Thymus (tissue), 11 donors: Measurements from ENCODE around the gene NEURL3. TPM values are rescaled to one million over a fixed set of nuclear protein-coding genes. Genes with fewer than 3 reads are reported as not detected.
"Not testable (repeated sequence)": the region's sequence is repeated elsewhere in the genome, so short reads cannot be mapped to it uniquely, and the experiment has no call there.

Source experiments
- DNase-seq, 9 donors: peaks; one replicate each; pipeline ENCODE4 v3.0.0-alpha.2; 2013; ENCODE audit warnings: low spot score in 9 of 9, low read depth in 6 of 9, missing footprints in 1 of 9
- H3K27ac ChIP-seq, 2 donors: one replicate each; pipeline ENCODE4 v1.5.1; 2013; ENCODE audit warnings: control low read depth in 1 of 2, low read depth in 1 of 2, low read length in 1 of 2, mild to moderate bottlenecking in 1 of 2, moderate library complexity in 1 of 2
- H3K27me3 ChIP-seq, 2 donors: one replicate each; pipeline ENCODE4 v1.5.1; 2013; ENCODE audit warnings: low read length in 1 of 2; ENCODE audit not compliant: control insufficient read depth in 2 of 2, insufficient read depth in 1 of 2
- H3K36me3 ChIP-seq, 2 donors: one replicate each; pipeline ENCODE4 v1.5.1; 2013; ENCODE audit warnings: low read length in 1 of 2, mild to moderate bottlenecking in 1 of 2, moderate library complexity in 1 of 2; ENCODE audit not compliant: control insufficient read depth in 2 of 2, insufficient read depth in 2 of 2
- H3K4me1 ChIP-seq, 2 donors: one replicate each; pipeline ENCODE4 v1.5.1; 2013; ENCODE audit warnings: low read length in 2 of 2; ENCODE audit not compliant: control insufficient read depth in 2 of 2, insufficient read depth in 2 of 2
- H3K4me3 ChIP-seq, 2 donors: one replicate each; pipeline ENCODE4 v1.5.1; 2013; ENCODE audit warnings: low read length in 2 of 2, control low read depth in 1 of 2, mild to moderate bottlenecking in 1 of 2
- H3K9me3 ChIP-seq, 2 donors: one replicate each; pipeline ENCODE4 v1.5.1; 2013; ENCODE audit warnings: low read length in 1 of 2, mild to moderate bottlenecking in 1 of 2; ENCODE audit not compliant: control insufficient read depth in 2 of 2, insufficient read depth in 1 of 2
- WGBS: extraction: QIAGEN DNeasy Blood & Tissue Kit; methylation state at CpG from one replicate; pipeline ENCODE4 v1.1.7; 2013; 5-methylcytosine and 5-hydroxymethylcytosine counted together
- polyA plus RNA-seq: library from polyadenylated mRNA; stranded (reverse); fragments of 200-250 nt; gene quantifications from one replicate; pipeline ENCODE4 v1.2.3, GENCODE V29; 2013
- total RNA-seq: library from RNA; stranded (reverse); fragments of 120-200 nt; gene quantifications from one replicate; pipeline ENCODE4 v1.2.4, GENCODE V29; 2013
- donor health status: healthy.

NEURL3 gene
- total and polyA plus RNA-seq, 2 donors = 1.8 to 9.0 TPM

GRCh38 chr2:96498611-96499010 is 6.5 kb downstream of the NEURL3 start:
- DNase-seq, H3K36me3 ChIP-seq, H3K9me3 ChIP-seq, H3K27ac ChIP-seq, H3K4me3 ChIP-seq: not testable (repeated sequence)
- H3K4me1 ChIP-seq = peaks cover 0 to 24% of the 10 kb centered on the region in 2 donors
- peaks cover 0 to 53% of the 10 kb centered on the region in 2 donors for H3K27me3 ChIP-seq
- 97% methylated on average over 6 of the region's 6 CpGs for WGBS

DNA sequence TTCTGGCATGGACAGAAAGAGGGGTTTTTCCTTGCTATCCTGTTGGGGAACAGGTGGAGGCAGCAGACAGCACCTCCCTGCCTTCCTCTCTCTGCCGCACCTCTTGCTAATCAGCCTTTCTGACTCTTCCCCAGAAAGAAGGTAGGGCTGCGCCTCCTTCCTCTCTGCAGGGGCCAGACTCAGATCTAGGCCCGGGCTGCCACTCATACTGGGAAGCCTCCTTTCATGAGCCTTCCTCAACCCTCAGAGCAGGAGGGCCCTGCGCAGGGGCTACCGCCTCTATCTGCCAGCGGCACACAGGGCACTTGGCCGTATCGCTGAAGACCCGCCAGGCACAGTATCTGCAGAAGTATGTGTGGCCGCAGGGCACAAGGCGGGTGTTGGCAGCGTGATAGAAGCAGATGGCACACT is 7.1 kb downstream of the NEURL3 start:
- no peak overlapping the region for H3K4me3 ChIP-seq
- H3K27me3 ChIP-seq = peaks cover 0 to 53% of the 10 kb centered on the region in 2 donors
- DNase-seq = no peak
- H3K9me3 ChIP-seq = peaks cover 0 to 4% of the 10 kb centered on the region in 2 donors
- WGBS = 91% methylated on average over 12 of the region's 12 CpGs
- H3K4me1 ChIP-seq = peaks cover 0 to 20% of the 10 kb centered on the region in 2 donors
- no peaks in the 10 kb centered on the region for H3K36me3 ChIP-seq
- no peak overlapping the region for H3K27ac ChIP-seq

DNA sequence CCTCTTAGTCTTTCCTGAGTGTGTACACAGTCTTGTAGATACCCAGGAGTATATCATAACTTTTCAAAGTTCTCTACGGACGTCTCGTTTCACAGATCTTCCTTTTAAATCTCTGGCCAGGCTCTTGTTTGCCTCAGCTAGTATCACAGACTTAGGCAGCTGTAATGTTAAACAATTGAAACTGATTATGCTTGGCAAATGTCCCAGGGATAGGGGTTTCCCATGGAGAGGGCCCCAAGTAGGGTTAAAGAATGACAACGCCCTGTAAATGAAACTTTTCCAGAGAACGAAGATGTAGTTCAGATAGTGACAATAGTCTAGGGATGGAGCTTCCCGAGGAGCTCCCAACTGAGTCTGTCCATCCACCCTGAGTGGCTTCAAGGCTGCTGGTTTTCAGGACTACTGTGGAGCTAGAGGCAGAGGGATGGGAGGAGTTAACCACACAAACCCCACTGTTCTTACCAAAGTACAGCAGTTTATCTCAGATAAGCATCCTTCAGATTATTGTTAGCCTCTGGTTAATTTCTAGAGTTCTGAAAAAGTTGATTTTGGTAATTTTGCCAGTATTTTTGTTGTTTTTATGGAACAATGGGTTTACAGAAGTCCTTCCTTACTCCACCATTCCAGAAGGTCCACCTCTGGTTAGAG is 9.1 kb downstream of the NEURL3 start:
- Histone ChIP-seq H3K4me1 (peaks cover 0 to 6% of the 10 kb centered on the region in 2 donors), H3K27me3 (peaks cover 0 to 35% of the 10 kb centered on the region in 2 donors), H3K27ac (peak overlapping the region in 1 of 2 donors; percentile 29), H3K9me3 (peaks cover 0 to 4% of the 10 kb centered on the region in 2 donors), H3K36me3 (no peaks in the 10 kb centered on the region), H3K4me3 (no peak overlapping the region)
- 94% methylated on average over 6 of the region's 6 CpGs for WGBS
- peak in 1 of 9 donors; percentile 20 for DNase-seq

DNA sequence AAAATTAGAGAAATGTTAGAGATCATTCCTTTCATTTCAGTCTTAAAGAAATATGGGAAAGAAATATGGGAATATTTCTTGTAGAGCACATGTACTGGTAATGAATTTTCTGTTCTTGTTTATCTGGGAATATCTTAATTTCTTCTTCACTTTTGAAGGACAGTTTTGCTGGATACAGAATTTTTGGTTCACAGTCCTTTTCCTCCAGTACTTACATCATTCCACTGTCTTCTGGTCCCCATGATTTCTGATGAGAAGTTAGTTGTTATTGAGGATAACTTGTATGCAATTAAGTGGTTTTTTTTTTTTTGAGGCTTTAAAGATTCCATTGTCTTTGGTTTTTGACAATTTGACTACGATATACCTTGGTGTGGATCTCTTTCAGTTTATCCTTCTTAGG is 11.0 kb downstream of the NEURL3 start:
- WGBS = 100% methylated on average over 1 of the region's 1 CpG
- Histone ChIP-seq H3K27me3 (peaks cover 0 to 16% of the 10 kb centered on the region in 2 donors), H3K4me3 (no peak overlapping the region), H3K36me3 (no peaks in the 10 kb centered on the region), H3K9me3 (peaks cover 0 to 4% of the 10 kb centered on the region in 2 donors), H3K4me1 (no peaks in the 10 kb centered on the region), H3K27ac (no peak overlapping the region)
- no peak for DNase-seq

- Histone ChIP-seq H3K4me3 (no peak overlapping the region), H3K4me1 (no peaks in the 10 kb centered on the region), H3K9me3 (peaks cover 0 to 4% of the 10 kb centered on the region in 2 donors), H3K36me3 (no peaks in the 10 kb centered on the region), H3K27ac (no peak overlapping the region), H3K27me3 (peaks cover 0 to 8% of the 10 kb centered on the region in 2 donors)
- no peak for DNase-seq
- 96% methylated on average over 5 of the region's 5 CpGs for WGBS
Observed at GRCh38 chr2:96493072-96493471, 12.1 kb downstream of the NEURL3 start.

GRCh38 chr2:96491860-96492497 is 13.2 kb downstream of the NEURL3 start:
- Histone ChIP-seq H3K4me1 (peaks cover 0 to 5% of the 10 kb centered on the region in 2 donors), H3K4me3 (no peak overlapping the region), H3K9me3 (peaks cover 0 to 6% of the 10 kb centered on the region in 2 donors), H3K27me3 (peaks cover 0 to 2% of the 10 kb centered on the region in 2 donors), H3K36me3 (no peaks in the 10 kb centered on the region), H3K27ac (no peak overlapping the region)
- 100% methylated on average over 1 of the region's 1 CpG for WGBS
- DNase-seq = no peak

DNA sequence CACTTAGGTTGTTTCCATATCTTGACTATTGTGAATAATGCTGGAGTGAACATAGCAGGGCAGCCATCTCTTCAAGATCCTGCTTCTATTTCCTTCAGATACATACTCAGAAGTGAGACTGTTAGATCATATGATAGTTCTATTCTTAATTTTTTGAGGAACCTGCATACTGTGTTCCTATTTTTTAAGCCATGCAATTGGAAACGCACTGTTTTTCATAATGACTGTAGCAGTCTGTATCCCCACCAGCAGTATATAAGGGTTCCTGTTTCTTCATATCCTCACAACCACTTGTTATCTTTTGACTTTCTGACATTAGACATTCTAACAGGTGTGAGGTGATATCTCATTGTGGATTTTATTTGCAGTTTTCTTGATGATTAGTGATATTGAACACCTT is 15.5 kb downstream of the NEURL3 start:
- DNase-seq = no peak
- Histone ChIP-seq H3K4me1 (peaks cover 5 to 22% of the 10 kb centered on the region in 2 donors), H3K27ac (no peak overlapping the region), H3K36me3 (no peaks in the 10 kb centered on the region), H3K27me3 (no peaks in the 10 kb centered on the region), H3K4me3 (no peak overlapping the region), H3K9me3 (peaks cover 0 to 2% of the 10 kb centered on the region in 2 donors)
- 45% methylated on average over 1 of the region's 1 CpG for whole genome bisulfite sequencing

DNA sequence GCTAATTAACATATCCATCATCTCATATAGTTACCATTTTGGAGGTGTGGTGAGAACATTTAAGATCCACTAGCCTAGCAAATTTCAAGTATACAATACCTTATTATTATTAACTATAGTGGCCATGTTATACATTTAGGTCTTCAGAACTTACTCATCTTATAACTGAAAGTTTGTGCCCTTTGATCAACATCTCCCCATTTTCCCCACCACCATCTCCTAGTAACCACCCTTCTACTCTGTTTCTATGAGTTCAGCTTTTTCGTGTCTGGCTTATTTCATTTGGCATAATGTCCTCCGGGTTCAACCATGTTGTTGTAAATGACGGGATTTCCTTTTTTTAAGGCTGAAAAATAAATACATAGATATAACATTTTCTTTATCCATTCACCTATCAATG is 15.9 kb downstream of the NEURL3 start:
- Histone ChIP-seq H3K4me3 (no peak overlapping the region), H3K27ac (no peak overlapping the region), H3K9me3 (peaks cover 0 to 2% of the 10 kb centered on the region in 2 donors), H3K27me3 (no peaks in the 10 kb centered on the region), H3K36me3 (no peaks in the 10 kb centered on the region), H3K4me1 (peaks cover 5 to 24% of the 10 kb centered on the region in 2 donors)
- DNase-seq = no peak
- 97% methylated on average over 3 of the region's 3 CpGs for WGBS

- H3K4me1 ChIP-seq = peaks cover 5 to 24% of the 10 kb centered on the region in 2 donors
- peak overlapping the region in 1 of 2 donors; percentile 38 for H3K4me3 ChIP-seq
- peaks cover 0 to 2% of the 10 kb centered on the region in 2 donors for H3K9me3 ChIP-seq
- no peak for DNase-seq
- WGBS = 72% methylated on average over 3 of the region's 3 CpGs
- H3K27ac ChIP-seq = peak overlapping the region in 1 of 2 donors; percentile 87
- H3K36me3 ChIP-seq = no peaks in the 10 kb centered on the region
- no peaks in the 10 kb centered on the region for H3K27me3 ChIP-seq
Observed at GRCh38 chr2:96486696-96487095, 18.5 kb downstream of the NEURL3 start.
